Stimulated activated CD4-positive, alpha-beta T cell treated with anti-CD3 and anti-CD28 coated beads, Interleukin-1b, Interleukin-23, amount 100 ng/mL, for 24 hours (primary cell): Measurements from ENCODE around the gene NDUFS5.
"Not testable (repeated sequence)": the region's sequence is repeated elsewhere in the genome, so short reads cannot be mapped to it uniquely, and the experiment has no call there.

Experiments used
- DNase-seq, 4 experiments: peaks; one replicate each; pipeline ENCODE4 v3.0.0-alpha.2; 2020; ENCODE audit warnings: low read depth in 4 of 4, low spot score in 1 of 4

NDUFS5 gene

GRCh38 chr1:39014956-39015355 lies 11.2 kb upstream of the NDUFS5 start:
- DNase-seq, result not testable (repeated sequence)

DNA sequence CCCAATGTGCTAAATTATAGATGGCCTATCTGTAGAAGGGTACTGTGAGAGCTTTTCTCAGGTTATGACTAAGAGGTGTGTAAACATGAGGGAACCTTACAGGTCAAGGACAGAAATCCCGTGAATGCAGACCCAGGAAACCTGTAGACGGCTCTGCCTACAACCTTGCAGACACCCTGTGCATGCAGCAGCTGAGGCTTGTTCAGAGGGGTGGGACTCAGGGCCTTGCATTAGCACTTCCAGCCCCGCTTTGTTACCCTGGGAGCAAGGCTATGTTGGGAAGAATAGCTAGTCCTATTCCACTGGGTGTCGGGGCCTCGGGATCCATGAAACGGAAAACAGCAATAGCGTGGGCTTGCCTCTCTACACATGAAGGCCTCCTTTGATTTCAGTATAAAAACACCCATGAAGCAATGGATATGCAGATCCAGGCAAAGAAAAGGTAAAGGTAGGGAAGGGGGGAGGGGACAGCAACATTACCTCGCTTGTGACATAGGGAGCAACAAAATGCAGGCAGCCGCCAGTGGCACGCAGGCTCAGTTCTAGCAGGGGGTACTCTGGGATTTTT lies 9.5 kb upstream of the NDUFS5 start:
- DNase-seq, result no peak

DNA sequence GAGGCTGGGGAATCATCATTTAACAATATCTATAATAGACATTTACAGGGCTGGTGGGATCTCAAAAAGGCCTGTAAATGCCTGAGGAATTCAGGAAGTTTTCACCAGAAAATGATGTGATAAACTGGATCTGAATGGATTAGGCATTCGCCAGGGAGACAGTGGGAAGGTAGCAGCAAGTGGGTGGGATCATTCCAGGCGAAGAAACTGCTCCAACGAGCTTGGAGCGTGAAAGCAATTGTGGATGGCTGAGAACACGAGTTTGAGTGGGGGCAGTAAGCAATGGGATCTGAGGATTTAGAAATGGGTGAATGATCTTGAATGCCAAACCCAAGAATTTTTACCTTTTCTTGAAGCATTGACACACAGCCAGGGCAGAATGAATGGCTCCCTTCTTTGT lies 8.9 kb upstream of the NDUFS5 start:
- DNase-seq, result no peak

DNA sequence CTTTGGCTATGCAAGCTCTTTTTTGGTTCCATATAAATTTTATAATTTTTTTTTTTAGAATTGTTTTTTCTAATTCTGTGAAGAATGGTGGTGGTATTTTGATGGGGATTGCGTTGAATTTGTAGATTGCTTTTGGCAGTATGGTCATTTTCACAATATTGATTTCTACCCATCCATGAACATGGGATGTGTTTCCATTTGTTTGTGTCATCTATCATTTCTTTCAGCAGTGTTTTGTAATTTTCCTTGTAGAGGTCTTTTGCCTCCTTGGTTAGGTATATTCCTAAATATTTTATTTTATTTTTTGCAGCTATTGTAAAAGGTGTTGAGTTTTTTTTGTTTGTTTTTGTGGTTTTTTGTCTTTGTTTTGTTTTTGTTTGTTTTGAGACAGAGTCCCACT lies 5.7 kb upstream of the NDUFS5 start:
- not testable (repeated sequence) for DNase-seq

GRCh38 chr1:39021426-39021825 lies 4.7 kb upstream of the NDUFS5 start:
- DNase-seq, result no peak

DNA sequence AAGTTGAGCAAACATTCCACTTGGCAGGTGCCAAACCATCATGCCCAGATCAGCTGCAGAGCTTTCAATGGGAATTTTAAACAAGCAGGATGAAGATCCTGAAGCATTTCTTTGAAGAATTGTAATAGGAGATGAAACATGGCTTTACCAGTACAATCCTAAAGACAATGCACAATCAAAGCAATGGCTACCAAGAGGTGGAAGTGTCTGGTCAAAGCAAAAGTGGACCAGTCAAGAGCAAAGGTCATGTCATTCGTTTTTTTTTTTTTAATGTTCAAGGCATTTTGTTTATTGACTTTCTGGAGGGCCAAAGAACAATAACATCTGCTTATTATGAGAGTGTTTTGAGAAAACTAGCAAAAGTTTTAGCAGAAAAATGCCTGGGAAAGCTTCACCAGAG lies 3.0 kb upstream of the NDUFS5 start:
- no peak for DNase-seq

GRCh38 chr1:39026866-39027507 lies 837 bp downstream of the NDUFS5 start:
- no peak for DNase-seq

DNA sequence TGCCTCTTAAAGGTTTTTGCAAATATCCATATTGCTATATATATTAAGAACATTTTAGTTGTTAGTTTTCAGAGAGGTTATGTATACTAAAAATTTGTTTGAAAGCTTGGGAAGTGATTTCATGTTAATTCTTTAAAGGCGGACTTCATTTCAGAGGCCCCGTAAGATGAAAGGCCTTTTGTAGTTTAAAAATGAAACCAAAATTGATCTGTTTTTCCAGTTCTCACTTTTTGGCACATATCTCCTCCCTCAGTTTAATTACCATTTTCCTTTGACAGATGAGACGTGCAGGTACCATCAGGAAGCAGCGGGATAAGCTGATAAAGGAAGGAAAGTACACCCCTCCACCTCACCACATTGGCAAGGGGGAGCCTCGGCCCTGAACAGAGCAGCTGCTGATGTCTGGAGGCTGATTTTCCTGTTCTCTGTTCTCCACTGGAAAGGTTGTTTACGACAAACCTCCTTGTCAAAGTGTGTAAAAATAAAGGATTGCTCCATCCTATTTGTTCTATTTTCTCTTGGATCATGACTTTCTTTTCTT lies 8.0 kb downstream of the NDUFS5 start:
- no peak for DNase-seq

GRCh38 chr1:39036678-39037077 lies 10.5 kb downstream of the NDUFS5 start:
- DNase-seq, result no peak

GRCh38 chr1:39043513-39043912 lies 17.4 kb downstream of the NDUFS5 start:
- DNase-seq, result no peak

GRCh38 chr1:39044762-39045161 lies 18.6 kb downstream of the NDUFS5 start:
- no peak for DNase-seq

- DNase-seq, result no peak
Observed at GRCh38 chr1:39045231-39045630, 19.1 kb downstream of the NDUFS5 start.

- DNase-seq, result no peak
Observed at GRCh38 chr1:39046613-39047210, 20.6 kb downstream of the NDUFS5 start.

- DNase-seq, result no peak
Observed at GRCh38 chr1:39047374-39048229, 21.5 kb downstream of the NDUFS5 start.

DNA sequence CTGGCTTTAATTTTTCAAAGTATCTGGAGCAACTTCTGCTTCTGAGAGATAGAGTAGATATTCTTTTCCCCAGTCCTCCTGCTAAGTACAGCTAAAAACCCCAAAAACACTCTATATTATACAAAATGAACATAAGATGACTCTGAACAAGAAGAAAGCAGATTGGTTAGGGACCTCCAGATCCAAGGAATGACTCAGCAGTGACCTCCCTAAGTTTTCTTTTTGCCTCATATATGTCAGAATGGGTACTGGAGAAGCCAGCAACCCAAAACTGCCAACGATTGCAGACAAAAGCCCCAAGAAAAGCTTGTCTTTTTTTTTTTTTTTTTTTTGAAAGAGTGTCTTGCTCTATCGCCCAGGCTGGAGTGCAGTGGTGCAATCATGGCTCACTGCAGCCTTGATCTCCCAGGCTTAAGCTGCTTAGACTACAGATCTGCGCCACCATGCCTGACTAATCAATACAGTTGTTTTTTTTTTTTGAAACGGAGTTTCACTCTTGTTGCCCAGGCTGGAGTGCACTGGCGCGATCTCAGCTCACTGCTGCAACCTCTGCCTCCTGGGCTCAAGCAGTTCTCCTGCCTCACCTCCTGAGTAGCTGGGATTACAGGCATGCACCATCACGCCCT lies 22.7 kb downstream of the NDUFS5 start:
- no peak for DNase-seq

- no peak for DNase-seq
Observed at GRCh38 chr1:39050001-39050400, 23.9 kb downstream of the NDUFS5 start.

DNA sequence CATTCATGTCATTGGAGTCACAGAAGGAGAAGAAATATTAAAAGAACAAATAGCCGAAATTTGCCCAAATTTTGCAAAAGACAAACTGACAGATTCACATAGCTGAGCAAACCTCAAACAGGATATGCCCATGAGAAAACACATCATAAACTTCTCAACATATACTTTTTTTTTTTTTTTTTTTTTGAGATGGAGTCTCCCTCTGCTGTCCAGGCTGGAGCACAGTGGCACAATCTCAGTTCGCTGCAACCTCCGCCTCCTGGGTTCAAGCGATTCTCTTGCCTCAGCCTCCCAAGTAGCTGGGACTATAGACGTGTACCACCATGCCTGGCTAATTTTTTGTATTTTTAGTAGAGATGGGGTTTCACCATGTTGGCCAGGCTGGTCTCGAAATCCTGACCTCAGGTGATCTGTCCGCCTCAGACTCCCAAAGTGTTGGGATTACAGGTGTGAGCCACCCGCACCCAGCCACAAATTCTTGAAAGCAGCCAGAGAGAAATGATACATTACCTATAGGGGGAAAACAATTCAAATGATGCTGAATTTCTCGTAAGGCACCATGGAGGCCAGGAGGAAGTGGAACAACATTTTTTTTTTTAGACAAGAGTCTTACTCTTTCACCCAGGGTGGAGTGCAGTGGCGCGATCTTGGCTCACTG lies 25.2 kb downstream of the NDUFS5 start:
- DNase-seq, result not testable (repeated sequence)

- DNase-seq, result no peak
Observed at GRCh38 chr1:39051956-39052355, 25.8 kb downstream of the NDUFS5 start.

DNA sequence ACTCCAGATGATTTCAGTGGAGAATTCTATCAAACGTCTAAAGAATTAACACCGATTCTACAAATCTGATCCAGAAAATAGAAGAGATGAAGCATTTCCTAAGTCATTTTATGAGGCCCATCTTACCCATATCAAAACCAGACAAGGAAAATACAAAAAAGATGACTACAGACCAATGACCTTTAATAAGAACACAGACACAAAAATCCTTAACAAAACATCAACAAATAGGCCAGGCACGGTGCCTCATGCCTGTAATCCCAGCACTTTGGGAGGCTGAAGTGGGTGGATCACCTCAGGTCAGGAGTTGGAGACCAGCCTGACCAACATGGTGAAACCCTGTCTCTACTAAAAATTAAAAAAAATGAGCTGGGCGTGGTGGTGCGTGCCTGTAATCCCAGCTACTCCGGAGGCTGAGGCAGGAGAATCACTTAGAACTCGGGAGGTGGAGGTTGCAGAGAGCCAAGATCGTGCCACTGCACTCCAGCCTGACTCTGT lies 29.1 kb downstream of the NDUFS5 start:
- not testable (repeated sequence) for DNase-seq

GRCh38 chr1:39061516-39061915 lies 35.4 kb downstream of the NDUFS5 start:
- not testable (repeated sequence) for DNase-seq
